Heart left ventricle (tissue), 13 donors: ENCODE data around the gene BMP5.

Experiments used
- CTCF ChIP-seq, 12 donors: fragments of 200-600 bp; sonication (generic) in 4 of 12; IDR thresholded peaks; one replicate each; pipeline versions ENCODE4 v1.5.0 to v1.8.0; 2018 to 2022; ENCODE audit warnings: antibody characterized with exemption in 12 of 12, mild to moderate bottlenecking in 5 of 12
- POLR2A ChIP-seq, 2 donors: fragments of 450-650 bp; IDR thresholded peaks; one replicate each; pipeline ENCODE4 v1.6.1; 2017; ENCODE audit warnings: antibody characterized with exemption in 2 of 2, mild to moderate bottlenecking in 2 of 2, moderate library complexity in 2 of 2
- donor health status: ischemic (EF 13 %, LVEDD 7.1; RV severe dilation, severe dysfunction).
- donor health status: DM: no; HTN: yes; CAD: no.
- donor health status: DM: no; HTN: no; CAD: no.
- donor health status: ischemic (EF 25% LVEDD 6.9; RV normal size, moderate dysfunction).
- donor health status: ischemic (EF 25% LVEDD 5.7; RV mildly dilated, moderate dysfunction).
- donor health status: ischemic (EF 35%, LVEDD 5.7; RV mildly dilated, moderate dysfunction).
- donor health status: nonischemic (EF 11% LVEDD 7.7; RV severe dilation, severe dysfunction).
- donor health status: DM: yes; HTN: yes; CAD: no.
- donor health status: PGD.
- donor health status: ischemic (EF 29% LVEDD 5.4; RV normal size, mild dysfunction).
- donor health status: nonischemic (EF 23%, LVEDD 6.1; RV moderate dilation, normal function).

DNA sequence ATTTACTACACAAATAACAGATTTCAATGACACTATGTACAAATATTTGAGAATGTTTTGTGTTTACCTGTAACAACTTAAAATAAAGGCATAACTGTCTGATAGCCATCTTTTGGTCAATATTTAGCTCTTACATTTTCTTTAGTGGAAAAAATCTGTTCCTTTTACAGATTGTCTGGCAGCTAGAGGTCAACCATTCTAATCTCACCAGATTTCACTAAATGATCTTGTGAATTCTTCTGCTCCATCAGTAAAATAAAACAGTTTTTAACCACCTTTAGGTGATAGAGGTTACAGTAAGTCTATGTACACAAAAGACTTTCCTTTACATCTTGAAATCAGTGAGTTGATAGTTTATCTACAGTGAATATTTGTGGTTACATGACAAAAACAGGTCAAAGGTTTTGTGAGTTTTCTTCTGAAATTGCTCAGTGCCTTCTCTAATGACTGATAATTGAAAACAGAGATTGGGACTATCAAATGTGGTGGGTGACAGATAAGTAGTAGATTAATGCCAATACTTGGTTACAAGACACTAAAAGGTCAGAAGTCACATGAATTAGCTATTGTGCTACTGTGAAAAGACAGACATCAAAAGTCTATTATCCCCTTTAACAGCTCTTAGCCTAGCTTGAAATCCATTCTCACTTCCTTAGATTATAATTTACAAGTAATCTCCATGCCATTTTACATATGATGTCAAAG, 47.4 kb downstream of the BMP5 start:
- TF ChIP-seq CTCF (IDR thresholded peaks at IDR 0.05) (no peak), POLR2A (IDR thresholded peaks at IDR 0.05) (no peak)
